Hepatocyte (in vitro differentiated cells): Measurements from ENCODE around the gene TTC9. TPM values are rescaled to one million over a fixed set of nuclear protein-coding genes. Genes with fewer than 3 reads are reported as not detected.

ENCODE experiments used
- DNase-seq: peaks from one replicate; pipeline ENCODE4 v3.0.0-alpha.2; 2016; ENCODE audit warnings: low spot score
- H2AFZ ChIP-seq: fragments of 200-600 bp; sonication (generic); 2 replicates; pipeline ENCODE4 v1.6.0; 2016; ENCODE audit warnings: antibody characterized with exemption, mild to moderate bottlenecking
- H3K27ac ChIP-seq: fragments of 200-600 bp; sonication (generic); 2 replicates; pipeline ENCODE4 v1.5.1; 2016; ENCODE audit warnings: mild to moderate bottlenecking
- H3K27me3 ChIP-seq: fragments of 200-600 bp; sonication (generic); 2 replicates; pipeline ENCODE4 v1.6.1; 2016
- H3K36me3 ChIP-seq: fragments of 200-600 bp; sonication (generic); replicated peaks from 2 replicates; pipeline ENCODE4 v1.5.1; 2016; ENCODE audit warnings: low read depth; ENCODE audit not compliant: insufficient read depth
- H3K4me1 ChIP-seq: fragments of 200-600 bp; sonication (generic); 2 replicates; pipeline ENCODE4 v1.5.1; 2016; ENCODE audit warnings: mild to moderate bottlenecking, moderate library complexity; ENCODE audit not compliant: insufficient read depth
- H3K4me2 ChIP-seq: fragments of 200-600 bp; sonication (generic); 2 replicates; pipeline ENCODE4 v1.6.0; 2016
- H3K4me3 ChIP-seq: fragments of 200-600 bp; sonication (generic); 2 replicates; pipeline ENCODE4 v1.5.1; 2016; ENCODE audit warnings: mild to moderate bottlenecking
- H3K79me2 ChIP-seq: fragments of 200-600 bp; sonication (generic); 2 replicates; pipeline ENCODE4 v1.6.0; 2017; ENCODE audit warnings: mild to moderate bottlenecking
- H3K9me2 ChIP-seq: fragments of 200-600 bp; sonication (generic); replicated peaks from 2 replicates; pipeline ENCODE4 v1.6.0; 2017; ENCODE audit warnings: mild to moderate bottlenecking; ENCODE audit not compliant: insufficient read depth
- H3K9me3 ChIP-seq: fragments of 200-600 bp; sonication (generic); 2 replicates; pipeline ENCODE4 v1.5.1; 2016; ENCODE audit warnings: low read depth, mild to moderate bottlenecking
- H4K20me1 ChIP-seq: fragments of 200-600 bp; sonication (generic); 2 replicates; pipeline ENCODE4 v1.6.0; 2016; ENCODE audit warnings: mild to moderate bottlenecking; ENCODE audit not compliant: insufficient read depth, poor library complexity, severe bottlenecking
- CTCF ChIP-seq: fragments of 200-600 bp; sonication (generic); IDR thresholded peaks from 2 replicates; pipeline ENCODE4 v1.5.1; 2016; ENCODE audit warnings: antibody characterized with exemption, mild to moderate bottlenecking; ENCODE audit not compliant: poor library complexity
- EZH2 ChIP-seq: fragments of 200-600 bp; sonication (generic); IDR thresholded peaks from 2 replicates; pipeline ENCODE4 v1.6.1; 2016; ENCODE audit warnings: antibody characterized with exemption, mild to moderate bottlenecking, borderline replicate concordance
- EZH2phosphoT487 ChIP-seq: fragments of 200-600 bp; sonication (generic); IDR thresholded peaks from one replicate; pipeline ENCODE4 v1.6.1; 2018; ENCODE audit warnings: antibody characterized with exemption, mild to moderate bottlenecking, low read depth, moderate library complexity; ENCODE audit not compliant: unreplicated experiment, severe bottlenecking
- WGBS: methylation state at CpG from one replicate; pipeline ENCODE4 v1.1.6; 2016; ENCODE audit warnings: low lambda C conversion rate; ENCODE audit errors: missing lambda C conversion rate; 5-methylcytosine and 5-hydroxymethylcytosine counted together
- polyA plus RNA-seq: library from polyadenylated mRNA; unstranded; fragments of >200 nt; fragmentation: Nextera tagmentation; extraction: Ambion mirVana; gene quantifications from 2 replicates; pipeline ENCODE4 v1.2.1, GENCODE V29; 2016
- total RNA-seq: library from RNA; depleted of rRNA; stranded (reverse); fragments of >200 nt; gene quantifications from 2 replicates; pipeline ENCODE4 v1.2.3, GENCODE V29; 2014

TTC9 gene
- total and polyA plus RNA-seq, 2 experiments from 2014 or later = 3.6 to 4.9 TPM

DNA sequence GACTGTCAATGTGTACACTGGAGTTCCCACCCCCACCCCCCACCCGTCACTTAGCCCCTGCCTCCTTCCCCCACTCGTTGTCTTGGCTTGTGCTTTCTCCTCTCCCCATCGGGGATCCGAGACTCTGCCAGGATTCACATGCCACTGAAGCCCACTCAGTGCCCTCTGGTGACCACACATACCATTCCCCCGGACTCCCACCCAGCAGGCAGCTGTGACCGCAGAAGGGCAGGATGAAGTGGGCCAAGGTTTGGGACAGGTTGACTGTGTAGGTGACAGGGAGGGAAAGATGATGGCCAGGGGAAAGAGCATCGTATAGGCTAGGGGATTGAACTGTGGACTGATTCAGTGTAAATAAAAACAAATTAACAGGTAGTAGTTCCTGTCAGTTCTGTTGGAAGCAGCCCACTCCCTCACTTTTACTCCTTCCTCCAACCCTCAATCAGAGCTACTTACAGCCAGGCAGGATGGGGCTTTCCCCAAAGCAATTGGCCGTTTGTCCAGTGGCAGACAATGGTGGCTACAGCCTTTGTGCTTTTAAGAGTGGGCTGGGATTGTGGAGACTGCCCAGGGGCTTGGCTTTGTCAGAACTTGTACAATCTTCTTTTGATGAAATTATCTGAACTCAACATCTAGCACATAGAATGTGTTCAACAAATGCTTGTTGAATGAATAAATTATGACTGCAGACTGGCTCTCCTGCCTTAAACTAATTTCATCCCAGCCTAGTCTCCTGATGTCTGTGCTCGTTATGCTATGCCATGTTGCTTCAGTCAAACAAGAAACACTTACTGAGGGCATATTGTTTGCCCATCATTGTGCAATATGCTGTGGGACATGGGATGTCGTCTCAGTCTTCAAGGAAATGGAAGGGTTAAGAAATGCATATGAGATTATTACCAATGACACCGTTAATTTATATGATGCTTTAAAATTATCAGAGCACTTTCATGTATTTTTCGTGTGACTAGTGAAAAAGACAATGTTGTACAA is 30.2 kb downstream of the TTC9 start:
- Histone ChIP-seq H3K4me2 (no peak overlapping the region), H3K36me3 (no peaks in the 10 kb centered on the region), H3K9me2 (no peaks in the 10 kb centered on the region), H3K4me3 (no peak overlapping the region), H3K4me1 (peaks cover under 1% of the 10 kb centered on the region), H4K20me1 (no peaks in the 10 kb centered on the region), H3K79me2 (no peaks in the 10 kb centered on the region), H3K27ac (no peak overlapping the region), H2AFZ (no peak overlapping the region), H3K9me3 (no peaks in the 10 kb centered on the region), H3K27me3 (no peaks in the 10 kb centered on the region)
- TF ChIP-seq CTCF (no peak), EZH2phosphoT487 (no peak), EZH2 (no peak)
- DNase-seq = no peak
- WGBS = 88% methylated on average over 12 of the region's 12 CpGs

DNA sequence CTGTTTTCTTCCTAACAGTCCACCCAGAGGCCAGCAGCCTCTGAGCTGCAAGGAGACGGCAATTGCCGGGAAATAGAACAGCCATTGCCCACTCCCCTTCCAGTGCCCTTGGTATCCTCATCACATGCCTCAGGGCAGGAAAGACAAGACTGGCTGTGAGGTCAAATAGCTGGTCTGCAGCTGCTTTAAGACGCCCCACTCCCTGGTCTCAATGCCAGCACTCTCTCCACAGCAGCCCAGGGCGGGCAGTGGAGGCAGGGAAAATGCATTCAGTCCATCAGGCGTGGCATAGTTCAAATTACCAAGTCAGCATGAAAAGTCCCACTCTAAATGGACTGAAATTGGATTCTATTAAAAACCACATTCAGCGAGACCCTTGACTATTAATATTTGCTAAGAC is 35.6 kb downstream of the TTC9 start:
- H3K36me3 ChIP-seq = no peaks in the 10 kb centered on the region
- TF ChIP-seq EZH2 (no peak), EZH2phosphoT487 (no peak), CTCF (no peak)
- no peaks in the 10 kb centered on the region for H4K20me1 ChIP-seq
- no peaks in the 10 kb centered on the region for H3K27me3 ChIP-seq
- DNase-seq = no peak
- H3K27ac ChIP-seq = no peak overlapping the region
- no peaks in the 10 kb centered on the region for H3K4me1 ChIP-seq
- 93% methylated on average over 6 of the region's 6 CpGs for WGBS
- H3K4me2 ChIP-seq = no peak overlapping the region
- H3K9me3 ChIP-seq = no peaks in the 10 kb centered on the region
- H3K79me2 ChIP-seq = no peaks in the 10 kb centered on the region
- no peak overlapping the region for H3K4me3 ChIP-seq
- no peak overlapping the region for H2AFZ ChIP-seq
- no peaks in the 10 kb centered on the region for H3K9me2 ChIP-seq

GRCh38 chr14:70680748-70681147 is 39.0 kb downstream of the TTC9 start:
- TF ChIP-seq EZH2phosphoT487 = no peak
- no peak for TF ChIP-seq EZH2
- no peak for TF ChIP-seq CTCF
- H2AFZ ChIP-seq = no peak overlapping the region
- H4K20me1 ChIP-seq = no peaks in the 10 kb centered on the region
- no peaks in the 10 kb centered on the region for H3K4me1 ChIP-seq
- H3K4me3 ChIP-seq = no peak overlapping the region
- WGBS = 100% methylated on average over 2 of the region's 2 CpGs
- no peak overlapping the region for H3K27ac ChIP-seq
- DNase-seq = no peak
- H3K36me3 ChIP-seq = no peaks in the 10 kb centered on the region
- H3K9me3 ChIP-seq = no peaks in the 10 kb centered on the region
- no peaks in the 10 kb centered on the region for H3K79me2 ChIP-seq
- no peak overlapping the region for H3K4me2 ChIP-seq
- no peaks in the 10 kb centered on the region for H3K9me2 ChIP-seq
- H3K27me3 ChIP-seq = no peaks in the 10 kb centered on the region
